Measurements from ENCODE around the gene SMURF2.

The SMURF2 gene

GRCh38 chr17:64547319-64547718 is 114.8 kb downstream of the SMURF2 start:
- H3K4me3 ChIP-seq (ENCODE audit: low read length): no peak overlapping the region
- no peak for TF ChIP-seq CTCF (conservative IDR thresholded peaks at IDR 0.05; ENCODE audit: low read depth, low read length)
- no peak for DNase-seq (ENCODE audit: low read depth)

- no peak overlapping the region for H3K4me3 ChIP-seq (ENCODE audit: low read length)
- DNase-seq (ENCODE audit: low read depth): no peak
Observed at GRCh38 chr17:64546716-64547115, 115.4 kb downstream of the SMURF2 start.

GRCh38 chr17:64544742-64545141 is 117.4 kb downstream of the SMURF2 start:
- no peak for TF ChIP-seq CTCF (conservative IDR thresholded peaks at IDR 0.05; ENCODE audit: low read depth, low read length)
- no peak overlapping the region for H3K4me3 ChIP-seq (ENCODE audit: low read length)
- DNase-seq (ENCODE audit: low read depth): no peak

More at GRCh38 chr17:64546716-64547115, 115.4 kb downstream of the SMURF2 start:
- TF ChIP-seq CTCF (conservative IDR thresholded peaks at IDR 0.05; ENCODE audit: low read depth, low read length): no peak

DNA sequence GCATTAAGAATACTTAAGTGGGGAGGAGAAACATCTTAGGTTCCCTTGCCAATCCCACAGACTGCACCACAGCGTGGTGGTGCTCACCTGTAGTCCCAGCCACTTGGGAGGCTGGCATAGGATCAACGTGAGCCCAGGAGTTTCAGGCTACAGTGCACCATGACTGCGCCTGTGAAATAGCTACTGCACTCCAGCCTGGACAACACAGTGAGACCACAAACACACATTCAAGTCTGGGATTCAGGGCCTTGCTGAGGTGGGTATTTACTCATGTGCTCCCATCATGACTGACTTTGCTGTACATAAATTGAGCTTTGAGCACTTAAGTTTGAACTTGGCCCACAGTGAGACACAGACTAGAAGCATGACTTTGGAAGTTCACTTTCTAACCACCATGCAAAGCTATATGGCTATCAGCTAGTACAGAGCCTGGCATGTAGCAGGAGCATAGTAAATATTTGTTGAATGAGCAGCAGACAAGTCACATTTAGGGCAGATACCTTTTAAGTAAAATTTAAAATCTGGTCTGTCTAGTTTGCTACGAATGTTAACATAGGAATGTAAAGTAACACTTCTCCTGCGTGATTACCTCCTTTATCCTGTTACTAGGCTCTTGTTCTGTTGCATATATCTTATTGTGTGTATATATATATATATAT is 121.9 kb downstream of the SMURF2 start:
- no peak overlapping the region for H3K4me3 ChIP-seq (ENCODE audit: low read length)
- TF ChIP-seq CTCF (conservative IDR thresholded peaks at IDR 0.05; ENCODE audit: low read depth, low read length): no peak
- DNase-seq (ENCODE audit: low read depth): no peak

GRCh38 chr17:64538508-64539130 is 123.5 kb downstream of the SMURF2 start:
- no peak for TF ChIP-seq CTCF (conservative IDR thresholded peaks at IDR 0.05; ENCODE audit: low read depth, low read length)
- DNase-seq (ENCODE audit: low read depth): no peak
- H3K4me3 ChIP-seq (ENCODE audit: low read length): no peak overlapping the region

GRCh38 chr17:64537488-64537887 is 124.6 kb downstream of the SMURF2 start:
- no peak for DNase-seq (ENCODE audit: low read depth)
- no peak for TF ChIP-seq CTCF (conservative IDR thresholded peaks at IDR 0.05; ENCODE audit: low read depth, low read length)
- H3K4me3 ChIP-seq (ENCODE audit: low read length): no peak overlapping the region

- no peak overlapping the region for H3K4me3 ChIP-seq (ENCODE audit: low read length)
- no peak for DNase-seq (ENCODE audit: low read depth)
- TF ChIP-seq CTCF (conservative IDR thresholded peaks at IDR 0.05; ENCODE audit: low read depth, low read length): no peak
Observed at GRCh38 chr17:64536913-64537312, 125.2 kb downstream of the SMURF2 start.

Measured in retinal pigment epithelial cell (primary cell).